HG03280 (cell line): ENCODE measurements around the gene NCKAP5.

Experiments
- ATAC-seq: cut with Tn5 transposase; IDR thresholded peaks from one replicate; pipeline ENCODE4 v1.9.1; 2021; ENCODE audit warnings: mild to moderate bottlenecking, moderate library complexity; ENCODE audit not compliant: unreplicated experiment

The NCKAP5 gene

GRCh38 chr2:133054297-133054696 is 514.0 kb downstream of the NCKAP5 start:
- no peak for ATAC-seq

GRCh38 chr2:133053541-133053940 is 514.7 kb downstream of the NCKAP5 start:
- no peak for ATAC-seq

GRCh38 chr2:133045787-133046186 is 522.5 kb downstream of the NCKAP5 start:
- ATAC-seq: no peak

GRCh38 chr2:133044556-133044955 is 523.7 kb downstream of the NCKAP5 start:
- ATAC-seq: no peak

- no peak for ATAC-seq
These were observed 528.1 kb downstream of the NCKAP5 start for GRCh38 chr2:133040170-133040569.

- ATAC-seq: no peak
These were observed 528.7 kb downstream of the NCKAP5 start for GRCh38 chr2:133039531-133039930.

GRCh38 chr2:133026536-133027177 is 541.6 kb downstream of the NCKAP5 start:
- no peak for ATAC-seq

GRCh38 chr2:133025004-133025403 is 543.3 kb downstream of the NCKAP5 start:
- ATAC-seq: no peak

GRCh38 chr2:133012847-133013734 is 555.2 kb downstream of the NCKAP5 start:
- no peak for ATAC-seq

- ATAC-seq: no peak
These were observed 563.6 kb downstream of the NCKAP5 start for GRCh38 chr2:133004623-133005022.

- no peak for ATAC-seq
These were observed 568.8 kb downstream of the NCKAP5 start for GRCh38 chr2:132999421-132999820.

GRCh38 chr2:132998221-132998620 is 570.0 kb downstream of the NCKAP5 start:
- ATAC-seq: no peak

- no peak for ATAC-seq
These were observed 576.7 kb downstream of the NCKAP5 start for GRCh38 chr2:132991471-132992045.

GRCh38 chr2:132984731-132985130 is 583.5 kb downstream of the NCKAP5 start:
- no peak for ATAC-seq

- ATAC-seq: no peak
These were observed 588.0 kb downstream of the NCKAP5 start for GRCh38 chr2:132980304-132980703.

- no peak for ATAC-seq
These were observed 588.7 kb downstream of the NCKAP5 start for GRCh38 chr2:132979339-132980093.

GRCh38 chr2:132978840-132979239 is 589.4 kb downstream of the NCKAP5 start:
- ATAC-seq: no peak

GRCh38 chr2:132977812-132978529 is 590.3 kb downstream of the NCKAP5 start:
- ATAC-seq: no peak

GRCh38 chr2:132975193-132976105 is 592.8 kb downstream of the NCKAP5 start:
- no peak for ATAC-seq
